Sigmoid colon (tissue), 7 donors: Measurements from ENCODE around the gene TBC1D2. TPM values are rescaled to one million over a fixed set of nuclear protein-coding genes. Genes with fewer than 3 reads are reported as not detected.

Experiments used
- DNase-seq: peaks from one replicate; pipeline ENCODE4 v3.0.0-alpha.2; 2019
- H3K27ac ChIP-seq, 4 donors: fragments of 200-600 bp; sonication (generic); one replicate each; pipeline ENCODE4 v1.5.1; 2016 to 2019; ENCODE audit warnings: mild to moderate bottlenecking in 1 of 4
- H3K27me3 ChIP-seq, 3 donors: fragments of 200-600 bp; sonication (generic); one replicate each; pipeline ENCODE4 v1.5.1; 2019; ENCODE audit warnings: mild to moderate bottlenecking in 1 of 3
- H3K36me3 ChIP-seq, 4 donors: fragments of 200-600 bp; sonication (generic); one replicate each; pipeline ENCODE4 v1.5.1; 2016 to 2019
- H3K4me1 ChIP-seq, 4 donors: fragments of 200-600 bp; sonication (generic); one replicate each; pipeline ENCODE4 v1.5.1; 2017 to 2019
- H3K4me3 ChIP-seq, 4 donors: fragments of 200-600 bp; sonication (generic); one replicate each; pipeline ENCODE4 v1.5.1; 2017 to 2019; ENCODE audit warnings: mild to moderate bottlenecking in 2 of 4, moderate library complexity in 1 of 4
- H3K9me3 ChIP-seq, 4 donors: fragments of 200-600 bp in 3 of 4; sonication (generic) in 3 of 4; one replicate each; pipeline versions ENCODE4 v1.5.1 to v1.6.1; 2013 to 2019
- EP300 ChIP-seq, 4 donors: sonication (generic); formaldehyde crosslinking; IDR thresholded peaks; one replicate each; pipeline ENCODE4 v1.6.1; 2017; ENCODE audit warnings: antibody characterized with exemption in 4 of 4
- POLR2A ChIP-seq, 2 donors: fragments of 450-650 bp; IDR thresholded peaks; one replicate each; pipeline ENCODE4 v1.6.1; 2016; ENCODE audit warnings: antibody characterized with exemption in 2 of 2, mild to moderate bottlenecking in 2 of 2, moderate library complexity in 2 of 2
- POLR2AphosphoS5 ChIP-seq, 4 donors: sonication (generic); formaldehyde crosslinking; IDR thresholded peaks; one replicate each; pipeline ENCODE4 v1.6.1; 2017; ENCODE audit warnings: antibody characterized with exemption in 4 of 4
- WGBS, 2 donors: extraction: QIAGEN DNeasy Blood & Tissue Kit; methylation state at CpG; one replicate each; pipeline ENCODE4 v1.1.7; 2013; 5-methylcytosine and 5-hydroxymethylcytosine counted together
- intact Hi-C: fragments of 100-400 bp; cut with DNase I; formaldehyde crosslinking; loops from one replicate; pipeline ENCODE4 v1.15.1; 2023
- polyA plus RNA-seq, 3 donors: library from polyadenylated mRNA; stranded (reverse); fragments of 200-250 nt; gene quantifications; one replicate each; pipeline ENCODE4 v1.2.3, GENCODE V29; 2013
- total RNA-seq, 4 donors: library from RNA; depleted of rRNA; stranded (reverse); fragments of >200 nt; gene quantifications; one replicate each; pipeline ENCODE4 v1.1.0, GENCODE V29; 2016
- TF ChIP-seq, protein P1 (sequence below), 4 experiments: fragments of 450-650 bp in 3 of 4; fragments of 200-600 bp in 1 of 4; IDR thresholded peaks; one replicate each; pipeline ENCODE4 v1.5.1; 2016 to 2019; ENCODE audit warnings: antibody characterized with exemption in 4 of 4, mild to moderate bottlenecking in 3 of 4, moderate library complexity in 2 of 4
- donor health status: healthy with polysubstance abuse.
- donor health status: Bipolar disorder and iron deficiency.
- donor health status: healthy.

The TBC1D2 gene
- total and polyA plus RNA-seq, 7 donors, result 4.8 to 23.8 (median 13.3) TPM

DNA sequence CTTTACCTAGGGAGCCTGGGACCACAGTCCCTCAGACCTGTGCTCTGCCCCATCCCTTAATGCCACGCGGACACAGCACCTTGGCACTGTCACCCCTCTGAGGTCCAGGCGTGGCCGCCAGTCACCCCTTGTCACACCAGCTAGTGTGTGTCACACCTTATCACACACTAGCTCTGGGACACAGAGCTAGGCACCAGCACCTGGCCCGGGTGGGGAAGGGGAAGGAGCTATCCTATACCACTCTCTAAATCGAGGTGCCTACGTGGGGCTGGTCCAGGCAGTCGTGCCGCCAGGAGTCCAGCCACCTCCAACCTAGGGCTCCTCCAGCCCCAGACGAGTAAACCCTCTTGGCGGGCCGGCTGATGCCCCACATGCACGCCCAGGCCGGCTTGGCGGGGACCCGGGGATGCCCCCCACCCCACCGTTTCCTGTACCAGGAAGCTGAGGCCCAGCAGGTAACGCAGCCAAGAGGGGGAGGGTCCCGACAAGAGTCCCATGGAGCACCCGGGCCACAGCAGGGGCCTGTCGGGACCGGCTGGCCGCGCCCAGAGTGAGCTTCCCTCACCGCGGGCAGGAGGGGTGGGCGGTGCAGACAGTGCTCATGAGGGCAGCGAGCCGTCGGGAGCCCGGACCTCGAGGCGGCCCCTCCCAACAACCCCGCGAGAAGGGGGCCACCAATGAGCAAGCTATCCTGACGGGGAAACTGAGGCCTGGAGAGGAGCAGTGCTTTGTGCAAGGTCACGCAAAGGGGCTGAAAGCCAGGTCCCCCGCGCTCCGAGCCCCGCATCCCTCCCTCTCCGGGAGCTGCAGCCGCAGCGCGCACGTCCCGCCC lies 63.6 kb downstream of the TBC1D2 start:
- TF ChIP-seq POLR2AphosphoS5 (IDR thresholded peaks at IDR 0.05), result no peak
- TF ChIP-seq, protein P1, sequence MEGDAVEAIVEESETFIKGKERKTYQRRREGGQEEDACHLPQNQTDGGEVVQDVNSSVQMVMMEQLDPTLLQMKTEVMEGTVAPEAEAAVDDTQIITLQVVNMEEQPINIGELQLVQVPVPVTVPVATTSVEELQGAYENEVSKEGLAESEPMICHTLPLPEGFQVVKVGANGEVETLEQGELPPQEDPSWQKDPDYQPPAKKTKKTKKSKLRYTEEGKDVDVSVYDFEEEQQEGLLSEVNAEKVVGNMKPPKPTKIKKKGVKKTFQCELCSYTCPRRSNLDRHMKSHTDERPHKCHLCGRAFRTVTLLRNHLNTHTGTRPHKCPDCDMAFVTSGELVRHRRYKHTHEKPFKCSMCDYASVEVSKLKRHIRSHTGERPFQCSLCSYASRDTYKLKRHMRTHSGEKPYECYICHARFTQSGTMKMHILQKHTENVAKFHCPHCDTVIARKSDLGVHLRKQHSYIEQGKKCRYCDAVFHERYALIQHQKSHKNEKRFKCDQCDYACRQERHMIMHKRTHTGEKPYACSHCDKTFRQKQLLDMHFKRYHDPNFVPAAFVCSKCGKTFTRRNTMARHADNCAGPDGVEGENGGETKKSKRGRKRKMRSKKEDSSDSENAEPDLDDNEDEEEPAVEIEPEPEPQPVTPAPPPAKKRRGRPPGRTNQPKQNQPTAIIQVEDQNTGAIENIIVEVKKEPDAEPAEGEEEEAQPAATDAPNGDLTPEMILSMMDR (IDR thresholded peaks at IDR 0.05), result no peak
- TF ChIP-seq EP300 (IDR thresholded peaks at IDR 0.05), result no peak
- TF ChIP-seq POLR2A (IDR thresholded peaks at IDR 0.05), result no peak
- Histone ChIP-seq H3K4me1 (peaks cover 0 to 18% (median 9%) of the 10 kb centered on the region in 4 donors), H3K9me3 (no peaks in the 10 kb centered on the region), H3K36me3 (no peaks in the 10 kb centered on the region), H3K27me3 (no peaks in the 10 kb centered on the region), H3K27ac (peak overlapping the region in 2 of 4 donors; percentile 35 to 70), H3K4me3 (peak overlapping the region; percentile 23 to 75 (median 64))
- WGBS, 2 donors, result 5 to 10% methylated on average over 47 of the region's 47 CpGs
- intact Hi-C loops, result loop anchor here (5.0 kb wide), 1 partner anchor 270 kb away; the partner anchor contains the start of gene TRMO
- DNase-seq, result no peak

GRCh38 chr9:98191181-98191608 lies 64.3 kb downstream of the TBC1D2 start:
- no peak for TF ChIP-seq EP300 (IDR thresholded peaks at IDR 0.05)
- no peak for TF ChIP-seq POLR2A (IDR thresholded peaks at IDR 0.05)
- TF ChIP-seq, protein P1 (IDR thresholded peaks at IDR 0.05), result no peak
- TF ChIP-seq POLR2AphosphoS5 (IDR thresholded peaks at IDR 0.05), result no peak
- H3K36me3 ChIP-seq, result no peaks in the 10 kb centered on the region
- no peak overlapping the region for H3K27ac ChIP-seq
- H3K4me1 ChIP-seq, result peaks cover 0 to 18% (median 9%) of the 10 kb centered on the region in 4 donors
- H3K9me3 ChIP-seq, result no peaks in the 10 kb centered on the region
- DNase-seq, result no peak
- intact Hi-C loops, result loop anchor here (5.0 kb wide), 1 partner anchor 269 kb away; the partner anchor contains the start of gene TRMO
- no peak overlapping the region for H3K4me3 ChIP-seq
- H3K27me3 ChIP-seq, result no peaks in the 10 kb centered on the region
- 87 to 88% methylated on average over 5 of the region's 5 CpGs for WGBS, 2 donors

GRCh38 chr9:98190757-98191105 lies 64.7 kb downstream of the TBC1D2 start:
- TF ChIP-seq EP300 (IDR thresholded peaks at IDR 0.05), result no peak
- TF ChIP-seq POLR2A (IDR thresholded peaks at IDR 0.05), result no peak
- TF ChIP-seq POLR2AphosphoS5 (IDR thresholded peaks at IDR 0.05), result no peak
- TF ChIP-seq, protein P1 (IDR thresholded peaks at IDR 0.05), result no peak
- DNase-seq, result no peak
- H3K27me3 ChIP-seq, result no peaks in the 10 kb centered on the region
- intact Hi-C loops, result loop anchor here (5.0 kb wide), 1 partner anchor 268 kb away; the partner anchor contains the start of gene TRMO
- no peak overlapping the region for H3K4me3 ChIP-seq
- no peaks in the 10 kb centered on the region for H3K9me3 ChIP-seq
- peaks cover 0 to 18% (median 9%) of the 10 kb centered on the region in 4 donors for H3K4me1 ChIP-seq
- H3K27ac ChIP-seq, result no peak overlapping the region
- H3K36me3 ChIP-seq, result no peaks in the 10 kb centered on the region
- 62 to 85% methylated on average over 5 of the region's 5 CpGs for WGBS, 2 donors

GRCh38 chr9:98189412-98189811 lies 66.0 kb downstream of the TBC1D2 start:
- Histone ChIP-seq H3K9me3 (no peaks in the 10 kb centered on the region), H3K4me3 (no peak overlapping the region), H3K4me1 (peaks cover 0 to 18% (median 9%) of the 10 kb centered on the region in 4 donors), H3K27me3 (no peaks in the 10 kb centered on the region), H3K27ac (no peak overlapping the region), H3K36me3 (no peaks in the 10 kb centered on the region)
- WGBS, 2 donors, result 78 to 84% methylated on average over 6 of the region's 6 CpGs
- intact Hi-C loops, result no loop called here
- TF ChIP-seq POLR2A (IDR thresholded peaks at IDR 0.05), result no peak
- TF ChIP-seq POLR2AphosphoS5 (IDR thresholded peaks at IDR 0.05), result no peak
- no peak for DNase-seq

DNA sequence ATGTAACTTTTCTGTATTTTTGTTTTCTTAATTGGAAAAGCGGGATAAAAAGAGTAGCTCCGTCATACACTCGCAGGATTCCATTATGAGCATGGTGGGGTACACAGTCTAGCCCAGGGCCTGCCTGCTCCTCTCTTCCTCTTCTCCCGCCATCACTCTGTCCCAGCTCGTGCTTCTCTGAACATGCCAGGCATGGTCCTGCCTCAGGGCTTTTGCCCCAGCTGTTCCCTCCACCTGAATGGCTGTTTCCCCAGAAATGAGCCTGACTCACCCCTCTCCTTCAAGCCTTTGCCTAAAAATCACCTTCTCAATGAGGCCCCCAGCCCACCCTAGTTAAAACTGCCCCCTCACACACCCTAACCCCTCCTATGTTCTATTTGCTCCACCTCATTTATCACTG lies 67.5 kb downstream of the TBC1D2 start:
- H3K4me3 ChIP-seq, result no peak overlapping the region
- WGBS, 2 donors, result 94 to 95% methylated on average over 5 of the region's 5 CpGs
- intact Hi-C loops, result no loop called here
- no peak for TF ChIP-seq POLR2A (IDR thresholded peaks at IDR 0.05)
- TF ChIP-seq POLR2AphosphoS5 (IDR thresholded peaks at IDR 0.05), result no peak
- no peak for TF ChIP-seq EP300 (IDR thresholded peaks at IDR 0.05)
- TF ChIP-seq, protein P1 (IDR thresholded peaks at IDR 0.05), result no peak
- no peaks in the 10 kb centered on the region for H3K9me3 ChIP-seq
- DNase-seq, result no peak
- no peaks in the 10 kb centered on the region for H3K36me3 ChIP-seq
- no peak overlapping the region for H3K27ac ChIP-seq
- no peaks in the 10 kb centered on the region for H3K27me3 ChIP-seq
- H3K4me1 ChIP-seq, result peaks cover 0 to 9% (median 7%) of the 10 kb centered on the region in 4 donors
